ENCODE data around the gene TMUB2.

DNA sequence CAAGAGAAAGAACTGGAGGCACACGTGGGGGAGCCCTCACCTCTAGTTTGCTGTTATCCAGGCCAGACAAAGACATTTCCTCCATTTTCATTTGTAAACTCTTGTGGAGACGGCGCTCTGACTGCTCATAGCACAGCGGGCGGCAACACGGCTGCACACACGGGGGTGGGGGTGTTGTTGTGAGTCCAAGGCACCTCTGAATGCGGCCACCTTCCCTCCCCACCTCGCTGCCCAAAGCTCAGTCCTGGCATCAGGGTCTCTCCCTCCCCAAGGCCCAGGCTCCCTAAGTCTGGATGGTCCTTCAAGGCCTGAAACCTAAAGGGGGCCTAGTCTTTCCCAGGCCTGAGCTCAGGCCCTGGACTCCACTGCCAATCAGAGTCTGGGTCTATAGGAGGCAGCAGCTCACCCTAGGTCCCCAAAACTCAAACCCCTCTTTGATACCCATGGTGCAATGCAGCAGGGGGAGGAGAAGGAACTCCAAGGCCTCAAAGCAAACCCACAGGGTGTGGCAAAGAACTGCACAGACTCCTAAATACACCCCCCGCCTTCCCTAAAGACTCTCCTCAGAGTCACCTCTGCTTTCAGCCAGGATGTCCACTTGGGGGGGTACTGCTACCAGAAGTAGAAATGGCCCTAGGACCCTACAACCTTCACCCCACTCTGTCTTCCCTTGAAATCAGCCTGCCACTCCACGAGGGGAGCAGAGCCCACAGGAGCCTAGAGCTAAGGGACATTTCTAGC is 11.4 kb downstream of the TMUB2 start:
- TF ChIP-seq, protein P1, sequence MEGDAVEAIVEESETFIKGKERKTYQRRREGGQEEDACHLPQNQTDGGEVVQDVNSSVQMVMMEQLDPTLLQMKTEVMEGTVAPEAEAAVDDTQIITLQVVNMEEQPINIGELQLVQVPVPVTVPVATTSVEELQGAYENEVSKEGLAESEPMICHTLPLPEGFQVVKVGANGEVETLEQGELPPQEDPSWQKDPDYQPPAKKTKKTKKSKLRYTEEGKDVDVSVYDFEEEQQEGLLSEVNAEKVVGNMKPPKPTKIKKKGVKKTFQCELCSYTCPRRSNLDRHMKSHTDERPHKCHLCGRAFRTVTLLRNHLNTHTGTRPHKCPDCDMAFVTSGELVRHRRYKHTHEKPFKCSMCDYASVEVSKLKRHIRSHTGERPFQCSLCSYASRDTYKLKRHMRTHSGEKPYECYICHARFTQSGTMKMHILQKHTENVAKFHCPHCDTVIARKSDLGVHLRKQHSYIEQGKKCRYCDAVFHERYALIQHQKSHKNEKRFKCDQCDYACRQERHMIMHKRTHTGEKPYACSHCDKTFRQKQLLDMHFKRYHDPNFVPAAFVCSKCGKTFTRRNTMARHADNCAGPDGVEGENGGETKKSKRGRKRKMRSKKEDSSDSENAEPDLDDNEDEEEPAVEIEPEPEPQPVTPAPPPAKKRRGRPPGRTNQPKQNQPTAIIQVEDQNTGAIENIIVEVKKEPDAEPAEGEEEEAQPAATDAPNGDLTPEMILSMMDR (IDR thresholded peaks at IDR 0.05; ENCODE audit: insufficient read depth, low read length, poor library complexity, severe bottlenecking) = no peak
- TF ChIP-seq EZH2phosphoT487 (conservative IDR thresholded peaks at IDR 0.05; ENCODE audit: low read length) = no peak

All from SU-DHL-6 (cell line).